NCI-H146 (cell line): ENCODE measurements around the gene PLXNA3.
A peak's percentile ranks its signal among the peaks of the same experiment; 100 is the strongest.

Experiments used
- DNase-seq: peaks from one replicate; lab custom pipeline; 2025; lab: John Stamatoyannopoulos, UW

Gene PLXNA3

DNA sequence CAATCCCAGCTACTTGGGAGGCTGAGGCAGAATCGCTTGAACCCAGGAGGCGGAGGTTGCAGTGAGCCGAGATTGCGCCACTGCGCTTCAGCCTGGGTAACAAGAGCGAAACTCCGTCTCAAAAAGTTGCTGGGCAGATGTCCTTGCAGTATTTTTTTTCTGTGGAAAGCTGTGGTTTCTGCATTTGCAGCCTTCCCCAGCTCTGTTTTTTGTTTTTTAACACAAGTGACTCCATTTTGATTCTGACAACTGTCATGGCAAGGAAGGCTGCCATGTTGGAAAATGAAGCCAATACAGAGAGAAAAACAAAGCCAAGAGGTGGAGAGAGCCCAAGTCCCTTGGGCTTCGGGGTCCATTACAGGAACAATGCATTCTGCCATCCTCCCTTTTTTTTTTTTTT lies 44.0 kb downstream of the PLXNA3 start:
- DNase-seq, result no peak

DNA sequence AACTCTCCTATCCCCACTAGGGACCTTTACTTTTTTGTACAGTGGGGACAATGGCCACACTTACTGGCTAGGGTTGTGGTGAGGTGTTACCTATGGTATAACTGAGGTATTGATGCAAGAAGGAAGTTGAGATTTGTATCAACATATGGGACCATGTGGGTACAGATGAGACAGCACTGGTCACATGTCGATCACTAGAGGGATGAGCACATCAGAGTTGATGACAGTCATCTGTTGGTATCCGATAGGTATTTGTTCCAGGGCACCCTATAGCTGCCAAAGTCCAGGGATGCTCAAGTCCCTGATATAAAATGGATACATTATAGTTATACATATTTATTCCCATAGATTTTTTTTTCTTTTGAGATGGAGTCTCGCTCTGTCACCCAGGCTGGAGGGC lies 44.9 kb downstream of the PLXNA3 start:
- DNase-seq, result no peak

DNA sequence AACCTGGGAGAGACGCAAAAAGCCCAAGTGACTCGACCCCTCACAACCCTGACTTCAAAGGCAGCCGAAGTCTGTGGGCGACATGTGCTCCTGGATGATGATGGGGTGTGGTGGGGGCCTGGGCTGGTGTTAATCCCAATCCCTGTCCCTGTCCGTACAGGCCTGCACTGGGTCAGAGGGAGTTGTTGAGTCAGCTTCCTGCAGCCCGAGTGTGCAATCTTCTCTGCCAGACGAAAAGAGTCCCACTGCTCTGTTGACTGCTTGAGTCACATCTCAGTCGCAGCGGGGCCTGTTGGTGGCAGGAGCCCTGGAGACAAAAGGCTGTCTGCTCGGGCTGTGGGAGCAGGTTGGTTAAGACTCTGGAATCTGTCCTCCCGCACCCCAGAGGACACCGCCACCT lies 47.7 kb downstream of the PLXNA3 start:
- no peak for DNase-seq

- DNase-seq, result no peak
Observed at GRCh38 chrX:154506483-154507332, 48.6 kb downstream of the PLXNA3 start.

GRCh38 chrX:154507673-154508383 lies 49.7 kb downstream of the PLXNA3 start:
- DNase-seq, result no peak

DNA sequence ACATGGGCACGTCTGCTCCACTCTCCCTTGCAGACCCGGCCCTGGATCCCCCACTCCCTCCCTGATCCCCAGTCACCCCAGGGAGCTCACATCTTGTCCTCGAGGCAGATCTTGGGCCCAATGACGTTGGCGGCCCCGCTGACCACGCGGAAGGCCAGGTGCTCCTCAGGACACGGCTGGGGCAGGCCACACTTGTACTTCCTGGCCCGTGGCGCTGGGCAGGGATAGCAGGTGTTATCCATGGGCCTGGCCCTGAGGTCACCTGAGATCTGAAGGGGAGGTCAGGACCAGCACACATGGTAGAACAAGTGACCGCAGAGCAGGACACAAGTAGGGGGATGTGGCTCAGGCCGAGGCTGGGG lies 50.3 kb downstream of the PLXNA3 start:
- no peak for DNase-seq

GRCh38 chrX:154509455-154509854 lies 51.4 kb downstream of the PLXNA3 start:
- DNase-seq, result no peak

GRCh38 chrX:154511761-154512160 lies 53.7 kb downstream of the PLXNA3 start:
- no peak for DNase-seq

- no peak for DNase-seq
Observed at GRCh38 chrX:154512879-154513553, 54.9 kb downstream of the PLXNA3 start.

GRCh38 chrX:154513716-154514115 lies 55.6 kb downstream of the PLXNA3 start:
- no peak for DNase-seq

GRCh38 chrX:154515090-154515965 lies 57.2 kb downstream of the PLXNA3 start:
- peak; percentile 63 for DNase-seq

GRCh38 chrX:154515966-154516655 lies 58.0 kb downstream of the PLXNA3 start, which contains the start of gene FAM3A:
Gene FAM3A, minus strand, starts transcription at chrX:154516232. Its CDS starts 460 bp downstream, at chrX:154515772.
- DNase-seq, result peak; percentile 89

- DNase-seq, result no peak
Observed at GRCh38 chrX:154516656-154517100, 58.6 kb downstream of the PLXNA3 start.

DNA sequence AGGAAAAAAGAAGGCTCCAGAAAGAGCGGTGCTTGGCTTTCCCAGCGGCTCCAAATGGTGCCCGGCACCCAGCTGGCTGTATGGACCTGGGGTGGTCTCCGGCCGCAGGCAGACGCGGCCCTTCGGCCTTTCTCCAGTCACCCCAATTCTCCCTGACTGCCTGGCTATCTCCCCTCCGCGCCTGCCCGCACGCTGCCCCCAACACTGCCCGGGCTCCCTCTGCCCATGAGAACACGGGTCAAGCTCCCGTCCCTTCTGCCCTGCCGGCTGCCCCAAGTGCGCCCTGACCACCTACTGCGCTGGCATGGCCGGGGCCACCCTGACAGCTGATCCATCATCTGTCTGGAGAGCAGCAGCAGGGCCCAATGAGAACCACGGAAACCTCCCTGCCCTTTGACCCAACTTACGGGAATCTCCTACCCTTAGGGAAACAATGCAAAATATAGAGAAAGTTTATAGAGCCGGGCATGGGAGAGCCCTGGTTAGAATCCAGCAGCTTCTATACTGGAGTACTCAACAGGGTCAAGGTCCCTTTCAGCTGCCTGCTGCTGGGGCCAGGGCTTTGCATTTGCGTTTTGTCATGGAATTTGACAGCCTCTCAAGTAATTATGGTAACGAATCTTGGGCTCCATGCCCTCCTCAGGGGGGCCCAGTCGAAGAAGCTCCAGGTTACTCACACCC lies 59.2 kb downstream of the PLXNA3 start:
- no peak for DNase-seq

DNA sequence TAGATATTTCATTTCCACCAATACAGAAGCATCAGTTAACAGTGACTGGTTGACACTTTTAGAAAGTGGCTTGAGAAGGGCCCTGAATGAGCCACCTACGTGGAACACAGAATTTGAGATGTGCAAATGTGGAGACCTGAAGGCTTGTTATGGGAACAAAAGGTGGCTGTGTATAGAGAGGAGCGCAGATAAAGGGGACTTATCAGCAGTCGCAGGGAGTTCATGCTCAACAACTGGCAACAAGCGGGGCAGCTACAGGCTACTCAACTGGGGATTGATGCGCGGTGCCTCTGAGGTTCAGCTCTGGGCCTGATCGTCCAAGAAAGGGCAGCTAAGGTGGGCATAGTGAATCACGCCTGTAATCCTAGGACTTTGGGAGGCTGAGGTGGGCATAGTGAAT lies 61.3 kb downstream of the PLXNA3 start:
- DNase-seq, result no peak

DNA sequence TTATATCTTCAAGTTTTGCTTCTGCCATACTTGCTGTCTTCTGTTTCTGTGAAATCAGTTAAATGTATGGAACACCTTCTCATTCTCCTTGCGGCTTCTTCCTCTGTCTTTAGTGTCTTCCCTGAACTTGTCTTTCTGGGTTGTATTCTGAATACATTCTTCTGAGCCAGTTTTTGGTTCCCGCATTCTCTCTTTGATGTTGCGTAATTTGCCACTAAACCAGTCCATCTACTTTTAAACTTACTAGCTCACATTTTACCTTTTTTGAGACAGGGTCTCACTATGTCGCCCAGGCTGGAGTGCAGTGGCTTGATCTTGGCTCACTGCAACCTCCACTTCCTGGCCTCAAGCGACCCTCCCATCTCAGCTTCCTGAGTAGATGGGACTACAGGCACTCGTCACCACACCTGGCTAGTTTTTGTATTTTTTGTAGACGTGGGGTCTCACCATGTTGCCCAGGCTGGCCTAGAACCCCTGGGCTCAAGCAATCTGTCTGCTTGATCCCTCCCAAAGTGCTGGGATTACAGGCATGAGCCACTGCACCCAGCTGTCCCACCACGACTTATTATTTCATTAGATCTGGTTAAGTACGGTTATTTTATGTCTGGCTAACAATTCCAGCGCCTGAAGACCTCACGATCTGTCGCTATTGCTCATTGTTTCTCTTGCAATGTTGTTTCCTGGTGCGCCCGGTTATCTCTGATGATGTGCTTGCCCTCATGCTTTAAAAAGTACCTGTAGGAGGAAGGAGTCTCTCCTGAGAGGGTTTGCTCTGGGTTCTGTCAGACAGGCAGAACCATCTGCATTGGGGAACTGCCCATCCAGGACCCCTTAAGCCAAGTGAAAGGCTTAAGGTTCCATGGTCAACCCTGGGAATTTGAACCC lies 67.8 kb downstream of the PLXNA3 start:
- DNase-seq, result no peak

GRCh38 chrX:154526901-154527675 lies 69.0 kb downstream of the PLXNA3 start:
- peak; percentile 77 for DNase-seq
